ENCODE data around the gene PSMG2.

The PSMG2 gene

DNA sequence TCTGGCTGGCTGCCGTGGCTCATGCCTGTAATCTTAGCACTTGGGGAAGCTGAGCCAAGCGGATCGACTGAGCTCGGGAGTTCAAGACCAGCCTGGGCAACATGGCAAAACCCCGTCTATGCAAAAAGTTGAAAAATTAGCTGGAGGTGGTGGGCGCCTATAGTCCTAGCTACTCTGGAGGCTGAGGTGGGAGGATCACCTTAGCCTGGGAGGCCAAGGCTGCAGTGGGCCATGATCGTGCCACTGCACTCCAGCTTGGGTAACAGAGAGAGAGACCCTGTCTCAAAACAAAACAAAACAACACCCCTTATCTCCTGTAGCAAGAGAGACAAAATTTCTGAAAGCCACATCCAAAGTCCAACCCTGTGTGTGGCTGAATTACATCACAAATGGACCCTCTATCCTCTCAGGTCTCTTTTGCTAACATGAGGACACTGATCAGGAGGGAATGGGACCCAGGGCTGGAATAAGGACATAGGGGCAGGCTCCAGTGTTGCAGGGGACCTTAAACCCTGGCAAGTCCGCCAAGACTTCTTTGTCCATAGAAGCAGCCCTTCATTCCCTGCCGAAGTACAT lies 64.8 kb downstream of the PSMG2 start:
- no peak for DNase-seq

GRCh38 chr18:12768625-12769024 lies 65.8 kb downstream of the PSMG2 start:
- DNase-seq, result no peak

DNA sequence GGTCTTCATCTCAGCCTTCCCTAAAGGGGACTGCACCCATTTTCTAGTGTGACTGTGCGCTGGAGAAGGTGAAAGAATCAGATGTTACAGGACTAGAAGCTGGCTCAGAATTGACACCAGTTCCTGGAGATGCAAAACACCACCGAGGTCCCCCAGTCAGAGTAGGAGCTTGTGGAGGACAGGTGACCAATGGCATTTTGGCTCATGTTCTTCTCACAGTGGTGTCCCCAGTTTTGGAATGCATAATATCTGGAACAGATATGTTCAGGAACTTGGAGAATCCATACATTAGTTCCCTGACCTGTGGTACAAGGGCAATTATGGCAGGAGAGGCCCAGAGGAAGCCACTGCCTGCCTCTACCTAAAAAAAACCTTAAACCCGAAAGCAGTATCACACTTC lies 66.3 kb downstream of the PSMG2 start:
- DNase-seq, result no peak

- DNase-seq, result no peak
These were observed 67.0 kb downstream of the PSMG2 start for GRCh38 chr18:12769644-12770440.

GRCh38 chr18:12770469-12771219 lies 67.8 kb downstream of the PSMG2 start:
- DNase-seq, result no peak

GRCh38 chr18:12772111-12772510 lies 69.3 kb downstream of the PSMG2 start:
- DNase-seq, result no peak

GRCh38 chr18:12773369-12773768 lies 70.5 kb downstream of the PSMG2 start:
- no peak for DNase-seq

DNA sequence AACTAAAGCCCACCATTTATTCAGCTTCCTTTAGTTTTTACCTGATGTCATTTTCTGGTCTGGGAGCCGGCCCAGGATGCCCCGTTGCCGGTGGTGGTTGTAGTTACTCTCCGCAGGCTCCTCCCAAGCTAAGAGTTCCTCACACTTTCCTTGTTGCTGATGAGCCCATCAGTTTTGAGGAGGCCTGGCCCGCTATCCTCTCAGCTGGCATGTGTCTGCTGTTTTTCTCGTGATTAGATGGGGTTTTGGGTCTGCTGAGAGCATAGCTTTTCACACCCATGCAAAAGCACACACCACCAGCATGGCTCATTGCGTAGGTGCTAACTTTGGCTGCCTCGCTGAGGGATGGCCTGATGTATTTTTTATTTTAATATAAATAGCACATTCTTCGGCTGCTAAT lies 72.1 kb downstream of the PSMG2 start:
- no peak for DNase-seq

Data from activated T-cell treated with anti-CD3 and anti-CD28 coated beads for 4 hours (primary cell).